ENCODE measurements around the gene PTPN6. TPM values are rescaled to one million over a fixed set of nuclear protein-coding genes. Genes with fewer than 3 reads are reported as not detected.

The PTPN6 gene
- total and polyA plus RNA-seq, 4 donors = 38.2 to 222 (median 170) TPM

- no peaks in the 10 kb centered on the region for H3K27me3 ChIP-seq (ENCODE audit: control insufficient read depth in 3 of 3, insufficient read depth in 3 of 3, low read length in 2 of 3)
- H3K9ac ChIP-seq (ENCODE audit: insufficient read depth in 1 of 2, low read length in 2 of 2) = no peak overlapping the region
- H3K9me3 ChIP-seq (ENCODE audit: control insufficient read depth in 4 of 4, insufficient read depth in 3 of 4, low read length in 3 of 4) = no peaks in the 10 kb centered on the region
- DNase-seq = no peak
- ATAC-seq (ENCODE audit: insufficient read depth, low FRiP score) = no peak
- peaks cover 27 to 50% (median 47%) of the 10 kb centered on the region in 4 donors for H3K36me3 ChIP-seq (ENCODE audit: control insufficient read depth in 4 of 4, insufficient read depth in 4 of 4, low read length in 4 of 4)
- H3K4me1 ChIP-seq (ENCODE audit: control insufficient read depth in 5 of 5, insufficient read depth in 5 of 5, low read length in 5 of 5) = peaks cover 0 to 12% (median 0%) of the 10 kb centered on the region in 5 donors
- H3K27ac ChIP-seq (ENCODE audit: low read depth in 1 of 2, low read length in 1 of 2) = peak overlapping the region in 1 of 2 donors; percentile 73
- no peak overlapping the region for H3K4me3 ChIP-seq
- TF ChIP-seq CTCF (IDR thresholded peaks at IDR 0.05; ENCODE audit: control extremely low read depth, extremely low read depth) = no peak
Measured at GRCh38 chr12:6980740-6981139, 29.6 kb downstream of the PTPN6 start.

GRCh38 chr12:6981152-6982052, 30.2 kb downstream of the PTPN6 start:
- Histone ChIP-seq H3K9me3 (ENCODE audit: control insufficient read depth in 4 of 4, insufficient read depth in 3 of 4, low read length in 3 of 4) (no peaks in the 10 kb centered on the region), H3K27ac (ENCODE audit: low read depth in 1 of 2, low read length in 1 of 2) (peak overlapping the region in 1 of 2 donors; percentile 73), H3K36me3 (ENCODE audit: control insufficient read depth in 4 of 4, insufficient read depth in 4 of 4, low read length in 4 of 4) (peaks cover 22 to 45% (median 42%) of the 10 kb centered on the region in 4 donors), H3K27me3 (ENCODE audit: control insufficient read depth in 3 of 3, insufficient read depth in 3 of 3, low read length in 2 of 3) (no peaks in the 10 kb centered on the region), H3K4me1 (ENCODE audit: control insufficient read depth in 5 of 5, insufficient read depth in 5 of 5, low read length in 5 of 5) (peaks cover 0 to 12% (median 0%) of the 10 kb centered on the region in 5 donors), H3K9ac (ENCODE audit: insufficient read depth in 1 of 2, low read length in 2 of 2) (no peak overlapping the region), H3K4me3 (no peak overlapping the region)
- DNase-seq = no peak
- TF ChIP-seq CTCF (IDR thresholded peaks at IDR 0.05; ENCODE audit: control extremely low read depth, extremely low read depth) = no peak
- no peak for ATAC-seq (ENCODE audit: insufficient read depth, low FRiP score)
- 87 to 95% methylated on average over 7 to 10 of the region's 10 CpGs for WGBS, 2 donors

GRCh38 chr12:6982532-6982931, 31.4 kb downstream of the PTPN6 start:
- TF ChIP-seq CTCF (IDR thresholded peaks at IDR 0.05; ENCODE audit: control extremely low read depth, extremely low read depth) = no peak
- H3K4me1 ChIP-seq (ENCODE audit: control insufficient read depth in 5 of 5, insufficient read depth in 5 of 5, low read length in 5 of 5) = peaks cover 0 to 11% (median 0%) of the 10 kb centered on the region in 5 donors
- 88 to 91% methylated on average over 7 of the region's 7 CpGs for WGBS, 2 donors

More at GRCh38 chr12:6982532-6982931, 31.4 kb downstream of the PTPN6 start:
- Histone ChIP-seq H3K9me3 (ENCODE audit: control insufficient read depth in 4 of 4, insufficient read depth in 3 of 4, low read length in 3 of 4) (no peaks in the 10 kb centered on the region), H3K36me3 (ENCODE audit: control insufficient read depth in 4 of 4, insufficient read depth in 4 of 4, low read length in 4 of 4) (peaks cover 14 to 37% (median 36%) of the 10 kb centered on the region in 4 donors), H3K4me3 (no peak overlapping the region), H3K27me3 (ENCODE audit: control insufficient read depth in 3 of 3, insufficient read depth in 3 of 3, low read length in 2 of 3) (no peaks in the 10 kb centered on the region), H3K27ac (ENCODE audit: low read depth in 1 of 2, low read length in 1 of 2) (peak overlapping the region in 1 of 2 donors; percentile 48), H3K9ac (ENCODE audit: insufficient read depth in 1 of 2, low read length in 2 of 2) (no peak overlapping the region)
- no peak for ATAC-seq (ENCODE audit: insufficient read depth, low FRiP score)
- no peak for DNase-seq
